Suprapubic skin (tissue), 4 donors: Measurements from ENCODE around the gene TSACC. TPM values are rescaled to one million over a fixed set of nuclear protein-coding genes. Genes with fewer than 3 reads are reported as not detected.

Source experiments
- DNase-seq, 2 donors: peaks; one replicate each; pipeline ENCODE4 v3.0.0-alpha.2; 2019; ENCODE audit warnings: low spot score in 2 of 2
- H3K27ac ChIP-seq: fragments of 200-600 bp; sonication (generic); one replicate; pipeline ENCODE4 v1.5.1; 2019
- H3K27me3 ChIP-seq: fragments of 200-600 bp; sonication (generic); one replicate; pipeline ENCODE4 v1.5.1; 2019
- H3K36me3 ChIP-seq: fragments of 200-600 bp; sonication (generic); one replicate; pipeline ENCODE4 v1.5.1; 2019
- H3K4me1 ChIP-seq: fragments of 200-600 bp; sonication (generic); one replicate; pipeline ENCODE4 v1.5.1; 2019
- H3K4me3 ChIP-seq: fragments of 200-600 bp; sonication (generic); one replicate; pipeline ENCODE4 v1.5.1; 2019; ENCODE audit warnings: mild to moderate bottlenecking
- H3K9me3 ChIP-seq: fragments of 200-600 bp; sonication (generic); one replicate; pipeline ENCODE4 v1.5.1; 2019
- EP300 ChIP-seq: sonication (generic); formaldehyde crosslinking; IDR thresholded peaks from one replicate; pipeline ENCODE4 v1.6.1; 2017; ENCODE audit warnings: antibody characterized with exemption
- POLR2A ChIP-seq, 2 donors: fragments of 450-650 bp; IDR thresholded peaks; one replicate each; pipeline ENCODE4 v1.6.1; 2017; ENCODE audit warnings: antibody characterized with exemption in 2 of 2, mild to moderate bottlenecking in 2 of 2, moderate library complexity in 2 of 2
- POLR2AphosphoS5 ChIP-seq, 3 donors: sonication (generic); formaldehyde crosslinking; IDR thresholded peaks; one replicate each; pipeline ENCODE4 v1.6.1; 2017; ENCODE audit warnings: antibody characterized with exemption in 3 of 3
- WGBS: methylation state at CpG from one replicate; pipeline ENCODE4 v1.1.5; 2018; 5-methylcytosine and 5-hydroxymethylcytosine counted together
- total RNA-seq, 4 donors: library from RNA; depleted of rRNA; stranded (reverse); fragments of >200 nt; gene quantifications; one replicate each; pipeline ENCODE4 v1.1.0, GENCODE V29; 2016
- TF ChIP-seq, protein P1 (sequence below), 2 donors: fragments of 200-600 bp in 1 of 2; fragments of 450-650 bp in 1 of 2; sonication (generic) in 1 of 2; IDR thresholded peaks; one replicate each; pipeline ENCODE4 v1.5.1; 2016 to 2019; ENCODE audit warnings: antibody characterized with exemption in 2 of 2, mild to moderate bottlenecking in 1 of 2, moderate library complexity in 1 of 2

TSACC gene
- total RNA-seq, 4 donors from 2014 or later: not detected

DNA sequence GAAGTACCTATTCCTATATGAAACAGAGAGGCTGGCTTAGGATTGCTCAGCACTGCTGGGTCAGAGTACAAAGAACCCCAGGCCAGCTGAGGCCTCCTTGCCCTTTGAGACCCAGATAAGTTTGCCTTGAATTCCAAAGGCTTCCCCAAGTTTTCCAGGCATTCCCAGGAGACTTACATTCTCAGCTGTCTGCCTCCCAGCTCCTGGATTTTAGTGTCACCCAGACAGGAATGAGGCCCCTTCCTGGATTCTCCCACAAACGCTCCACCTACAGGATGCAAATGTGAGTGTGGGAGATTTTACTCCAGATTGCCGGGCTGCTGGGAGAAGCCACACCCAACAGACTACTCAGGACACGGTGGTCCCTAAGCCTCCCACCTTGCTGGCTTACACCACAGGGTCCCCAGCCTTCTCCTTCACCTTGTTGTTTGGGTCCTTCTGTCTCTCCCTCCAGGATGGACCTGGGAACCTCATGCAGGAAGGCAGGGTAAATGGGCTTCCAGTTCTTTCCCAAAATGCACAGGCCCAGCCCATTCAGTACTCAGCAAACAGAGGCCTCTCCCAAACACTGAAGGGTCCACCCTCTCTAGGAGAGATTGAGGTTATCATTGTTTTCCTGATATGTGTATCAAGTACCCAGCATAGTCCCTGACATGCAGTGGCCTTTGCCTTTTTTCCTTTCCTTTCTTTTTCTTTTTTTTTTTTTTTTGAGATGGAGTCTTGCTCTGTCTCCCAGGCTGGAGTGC is 41.3 kb downstream of the TSACC start:
- Histone ChIP-seq H3K4me3 (no peak overlapping the region), H3K27me3 (peaks cover 3% of the 10 kb centered on the region), H3K27ac (no peak overlapping the region), H3K9me3 (no peaks in the 10 kb centered on the region), H3K4me1 (no peaks in the 10 kb centered on the region), H3K36me3 (no peaks in the 10 kb centered on the region)
- TF ChIP-seq EP300: no peak
- TF ChIP-seq, protein P1, sequence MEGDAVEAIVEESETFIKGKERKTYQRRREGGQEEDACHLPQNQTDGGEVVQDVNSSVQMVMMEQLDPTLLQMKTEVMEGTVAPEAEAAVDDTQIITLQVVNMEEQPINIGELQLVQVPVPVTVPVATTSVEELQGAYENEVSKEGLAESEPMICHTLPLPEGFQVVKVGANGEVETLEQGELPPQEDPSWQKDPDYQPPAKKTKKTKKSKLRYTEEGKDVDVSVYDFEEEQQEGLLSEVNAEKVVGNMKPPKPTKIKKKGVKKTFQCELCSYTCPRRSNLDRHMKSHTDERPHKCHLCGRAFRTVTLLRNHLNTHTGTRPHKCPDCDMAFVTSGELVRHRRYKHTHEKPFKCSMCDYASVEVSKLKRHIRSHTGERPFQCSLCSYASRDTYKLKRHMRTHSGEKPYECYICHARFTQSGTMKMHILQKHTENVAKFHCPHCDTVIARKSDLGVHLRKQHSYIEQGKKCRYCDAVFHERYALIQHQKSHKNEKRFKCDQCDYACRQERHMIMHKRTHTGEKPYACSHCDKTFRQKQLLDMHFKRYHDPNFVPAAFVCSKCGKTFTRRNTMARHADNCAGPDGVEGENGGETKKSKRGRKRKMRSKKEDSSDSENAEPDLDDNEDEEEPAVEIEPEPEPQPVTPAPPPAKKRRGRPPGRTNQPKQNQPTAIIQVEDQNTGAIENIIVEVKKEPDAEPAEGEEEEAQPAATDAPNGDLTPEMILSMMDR (IDR thresholded peaks at IDR 0.05): no peak
- no peak for TF ChIP-seq POLR2AphosphoS5 (IDR thresholded peaks at IDR 0.05)
- TF ChIP-seq POLR2A (IDR thresholded peaks at IDR 0.05): no peak
- WGBS: 33% methylated on average over 3 of the region's 3 CpGs
- DNase-seq: no peak

DNA sequence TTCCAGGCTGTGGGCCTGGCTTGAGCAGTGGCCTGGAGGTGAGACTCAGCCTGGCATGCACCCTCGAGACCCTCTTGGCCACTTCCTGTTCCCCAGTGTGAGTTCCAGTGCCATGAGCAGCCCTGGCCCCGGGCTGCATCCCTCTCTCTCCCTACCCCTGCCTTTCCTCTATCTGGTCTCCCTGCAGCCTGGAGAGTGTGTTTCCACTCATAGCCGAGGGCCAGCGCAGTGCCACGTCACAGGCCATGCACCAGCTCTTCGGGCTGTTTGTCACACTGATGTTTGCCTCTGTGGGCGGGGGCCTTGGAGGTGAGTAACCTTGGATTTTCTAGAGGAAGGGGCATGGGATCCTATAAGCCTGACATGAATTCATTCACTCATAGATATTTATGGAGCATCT is 44.2 kb downstream of the TSACC start:
- no peak overlapping the region for H3K27ac ChIP-seq
- 64% methylated on average over 5 of the region's 7 CpGs for WGBS
- peaks cover 17% of the 10 kb centered on the region for H3K27me3 ChIP-seq
- no peaks in the 10 kb centered on the region for H3K36me3 ChIP-seq
- no peak overlapping the region for H3K4me3 ChIP-seq
- no peak for DNase-seq
- H3K9me3 ChIP-seq: no peaks in the 10 kb centered on the region
- no peak for TF ChIP-seq POLR2AphosphoS5 (IDR thresholded peaks at IDR 0.05)
- no peak for TF ChIP-seq POLR2A (IDR thresholded peaks at IDR 0.05)
- no peak for TF ChIP-seq EP300
- TF ChIP-seq, protein P1 (IDR thresholded peaks at IDR 0.05): no peak
- no peaks in the 10 kb centered on the region for H3K4me1 ChIP-seq

DNA sequence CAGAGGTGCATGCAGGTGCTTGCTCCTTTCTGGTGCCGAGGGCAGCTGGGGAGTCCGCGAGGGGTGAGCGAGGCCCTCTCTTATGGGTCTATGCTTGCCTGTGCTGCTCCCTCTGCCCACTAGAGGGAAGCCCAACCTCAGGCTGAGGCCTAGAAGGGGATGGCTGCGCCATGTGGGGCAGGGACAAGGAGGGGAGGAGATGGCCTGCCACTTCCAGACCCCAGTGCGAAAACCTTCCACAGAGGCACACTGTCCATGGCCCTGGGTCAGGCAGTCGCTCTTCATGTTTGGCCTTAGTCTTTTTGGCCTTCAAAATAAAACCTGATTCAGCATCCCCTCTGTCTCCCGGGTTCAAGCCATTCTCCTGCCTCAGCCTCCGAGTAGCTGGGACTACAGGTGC is 44.7 kb downstream of the TSACC start:
- Histone ChIP-seq H3K4me3 (no peak overlapping the region), H3K27me3 (peaks cover 22% of the 10 kb centered on the region), H3K4me1 (peaks cover under 1% of the 10 kb centered on the region), H3K27ac (no peak overlapping the region), H3K36me3 (no peaks in the 10 kb centered on the region), H3K9me3 (no peaks in the 10 kb centered on the region)
- TF ChIP-seq POLR2AphosphoS5 (IDR thresholded peaks at IDR 0.05): no peak
- TF ChIP-seq, protein P1 (IDR thresholded peaks at IDR 0.05): peak; percentile 30 to 87
- TF ChIP-seq POLR2A (IDR thresholded peaks at IDR 0.05): no peak
- TF ChIP-seq EP300: no peak
- DNase-seq: no peak
- 52% methylated on average over 9 of the region's 9 CpGs for WGBS

DNA sequence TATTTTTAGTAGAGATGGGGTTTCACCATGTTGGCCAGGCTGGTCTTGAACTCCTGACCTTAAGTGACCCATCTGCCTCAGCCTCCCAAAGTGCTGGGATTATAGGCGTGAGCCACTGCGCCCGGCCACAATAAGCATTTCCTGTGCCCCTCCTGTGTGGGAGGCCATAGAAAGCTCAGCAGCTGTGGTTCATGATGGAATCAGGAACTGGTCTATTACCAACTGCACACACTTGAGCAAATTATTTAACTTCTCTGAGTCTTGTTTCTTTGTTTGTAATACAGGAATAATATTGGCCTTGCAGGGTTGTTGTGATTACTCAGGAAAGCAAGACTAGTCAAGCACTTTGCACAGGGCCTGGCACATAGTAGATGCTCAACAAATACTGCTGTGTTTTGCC is 45.7 kb downstream of the TSACC start:
- Histone ChIP-seq H3K9me3 (no peaks in the 10 kb centered on the region), H3K27me3 (peaks cover 31% of the 10 kb centered on the region), H3K4me3 (no peak overlapping the region), H3K27ac (no peak overlapping the region), H3K4me1 (peaks cover 7% of the 10 kb centered on the region), H3K36me3 (no peaks in the 10 kb centered on the region)
- TF ChIP-seq POLR2AphosphoS5 (IDR thresholded peaks at IDR 0.05) (no peak), EP300 (no peak), POLR2A (IDR thresholded peaks at IDR 0.05) (no peak)
- TF ChIP-seq, protein P1 (IDR thresholded peaks at IDR 0.05): no peak
- DNase-seq: no peak
- 69% methylated on average over 3 of the region's 3 CpGs for WGBS

DNA sequence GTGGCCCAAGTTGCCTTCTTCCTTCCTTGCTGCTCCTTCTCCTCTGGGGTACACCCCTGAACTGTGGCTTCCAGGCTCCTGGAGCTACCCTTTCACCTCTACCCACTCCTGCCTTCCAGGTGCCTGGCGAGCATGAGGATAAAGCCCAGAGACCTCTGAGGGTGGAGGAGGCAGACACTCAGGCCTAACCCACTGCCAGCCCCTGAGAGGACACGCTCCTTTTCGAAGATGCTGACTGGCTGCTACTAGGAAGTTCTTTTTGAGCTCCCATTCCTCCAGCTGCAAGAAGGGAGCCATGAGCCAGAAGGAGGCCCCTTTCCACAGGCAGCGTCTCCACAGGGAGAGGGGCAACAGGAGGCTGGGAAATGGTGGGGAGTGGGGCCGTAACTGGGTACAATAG is 46.3 kb downstream of the TSACC start:
- DNase-seq: no peak
- Histone ChIP-seq H3K4me3 (no peak overlapping the region), H3K4me1 (peaks cover 7% of the 10 kb centered on the region), H3K27me3 (peaks cover 38% of the 10 kb centered on the region), H3K9me3 (no peaks in the 10 kb centered on the region), H3K27ac (no peak overlapping the region), H3K36me3 (no peaks in the 10 kb centered on the region)
- TF ChIP-seq, protein P1 (IDR thresholded peaks at IDR 0.05): no peak
- TF ChIP-seq POLR2A (IDR thresholded peaks at IDR 0.05) (no peak), POLR2AphosphoS5 (IDR thresholded peaks at IDR 0.05) (no peak), EP300 (no peak)
- 87% methylated on average over 5 of the region's 5 CpGs for WGBS
